ENCODE results near the gene MCF2L. TPM values are rescaled to one million over a fixed set of nuclear protein-coding genes. Genes with fewer than 3 reads are reported as not detected.

MCF2L gene
- total RNA-seq, 4 donors from 2014 or later: 18.3 to 52.6 (median 29.9) TPM

DNA sequence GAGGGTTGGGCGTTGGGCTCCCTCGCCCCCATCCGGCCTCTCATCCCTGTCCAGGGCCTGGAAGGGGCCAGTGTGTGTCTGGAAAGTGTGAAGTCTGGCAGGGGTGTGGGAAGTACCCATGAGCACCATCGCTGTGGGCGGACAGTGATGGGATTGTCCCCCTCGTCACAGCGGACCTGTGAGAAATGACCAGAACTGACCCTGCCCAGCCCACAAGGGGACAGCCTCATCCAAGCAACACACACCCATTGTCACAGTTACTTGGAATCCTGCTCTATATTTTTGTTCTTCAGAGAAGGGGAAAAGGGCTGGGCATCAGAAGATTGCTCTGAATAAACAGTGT, 18.6 kb downstream of the MCF2L start:
- H3K9me3 ChIP-seq: no peaks in the 10 kb centered on the region
- WGBS, 2 donors (ENCODE audit: low coverage in 1 of 2): 72 to 80% methylated on average over 1 to 2 of the region's 7 CpGs
- H3K27ac ChIP-seq: no peak overlapping the region
- no peaks in the 10 kb centered on the region for H3K36me3 ChIP-seq
- no peak for ATAC-seq
- TF ChIP-seq POLR2A (IDR thresholded peaks at IDR 0.05): no peak
- no peak for TF ChIP-seq EP300 (IDR thresholded peaks at IDR 0.05)
- no peak for TF ChIP-seq POLR2AphosphoS5 (IDR thresholded peaks at IDR 0.05)
- no peak overlapping the region for H3K4me3 ChIP-seq
- H3K4me1 ChIP-seq: no peaks in the 10 kb centered on the region
- peaks cover 7% of the 10 kb centered on the region for H3K27me3 ChIP-seq

DNA sequence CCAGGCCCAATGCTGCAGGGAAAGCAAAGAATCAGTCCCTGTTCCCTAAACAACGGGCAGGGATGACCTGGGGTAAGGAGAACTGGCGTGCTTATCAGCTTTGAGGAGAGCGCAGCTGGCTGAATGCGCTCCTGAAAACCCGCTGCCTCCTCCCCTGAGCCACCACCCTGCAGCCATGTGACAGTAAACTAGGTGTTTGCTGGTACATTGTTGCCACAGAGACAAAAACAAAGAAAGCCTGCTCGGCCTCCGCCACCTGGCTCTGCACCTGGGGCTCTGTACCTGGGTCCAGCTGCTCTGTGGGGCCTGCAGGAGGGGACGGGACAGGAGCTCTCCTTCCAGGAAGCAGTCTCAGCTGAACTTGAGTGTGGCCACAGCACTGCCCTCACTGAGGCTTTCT, 21.8 kb downstream of the MCF2L start:
- ATAC-seq: no peak
- Histone ChIP-seq H3K27me3 (peaks cover 31% of the 10 kb centered on the region), H3K27ac (no peak overlapping the region), H3K36me3 (no peaks in the 10 kb centered on the region), H3K9me3 (no peaks in the 10 kb centered on the region), H3K4me1 (no peaks in the 10 kb centered on the region), H3K4me3 (no peak overlapping the region)
- no CpG with 5 or more reads among the region's 8 CpGs for WGBS, 2 donors (ENCODE audit: low coverage in 1 of 2)
- TF ChIP-seq POLR2A (IDR thresholded peaks at IDR 0.05) (no peak), POLR2AphosphoS5 (IDR thresholded peaks at IDR 0.05) (no peak), EP300 (IDR thresholded peaks at IDR 0.05) (no peak)
- TF ChIP-seq, protein P1, sequence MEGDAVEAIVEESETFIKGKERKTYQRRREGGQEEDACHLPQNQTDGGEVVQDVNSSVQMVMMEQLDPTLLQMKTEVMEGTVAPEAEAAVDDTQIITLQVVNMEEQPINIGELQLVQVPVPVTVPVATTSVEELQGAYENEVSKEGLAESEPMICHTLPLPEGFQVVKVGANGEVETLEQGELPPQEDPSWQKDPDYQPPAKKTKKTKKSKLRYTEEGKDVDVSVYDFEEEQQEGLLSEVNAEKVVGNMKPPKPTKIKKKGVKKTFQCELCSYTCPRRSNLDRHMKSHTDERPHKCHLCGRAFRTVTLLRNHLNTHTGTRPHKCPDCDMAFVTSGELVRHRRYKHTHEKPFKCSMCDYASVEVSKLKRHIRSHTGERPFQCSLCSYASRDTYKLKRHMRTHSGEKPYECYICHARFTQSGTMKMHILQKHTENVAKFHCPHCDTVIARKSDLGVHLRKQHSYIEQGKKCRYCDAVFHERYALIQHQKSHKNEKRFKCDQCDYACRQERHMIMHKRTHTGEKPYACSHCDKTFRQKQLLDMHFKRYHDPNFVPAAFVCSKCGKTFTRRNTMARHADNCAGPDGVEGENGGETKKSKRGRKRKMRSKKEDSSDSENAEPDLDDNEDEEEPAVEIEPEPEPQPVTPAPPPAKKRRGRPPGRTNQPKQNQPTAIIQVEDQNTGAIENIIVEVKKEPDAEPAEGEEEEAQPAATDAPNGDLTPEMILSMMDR (IDR thresholded peaks at IDR 0.05): no peak

DNA sequence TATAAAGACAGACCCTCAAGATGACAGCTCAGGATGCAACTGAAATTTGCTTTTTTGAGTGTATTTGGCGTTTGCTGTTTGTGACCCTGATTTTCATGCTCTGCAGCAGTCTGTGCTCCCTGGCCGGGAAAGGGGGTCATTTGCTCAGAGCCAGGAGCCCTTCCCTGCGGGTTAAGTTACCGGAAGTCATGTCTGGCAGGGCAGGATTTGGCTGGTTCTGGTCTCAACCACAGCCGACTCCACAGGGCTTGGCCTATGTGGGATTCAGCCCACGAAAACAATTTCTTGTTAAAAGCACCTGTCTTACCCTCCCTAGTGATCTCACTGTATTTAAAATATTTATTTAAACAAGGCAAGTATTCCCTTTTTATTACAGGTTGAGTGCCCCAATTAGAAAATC, 22.6 kb downstream of the MCF2L start:
- peaks cover 25% of the 10 kb centered on the region for H3K27me3 ChIP-seq
- no peak for TF ChIP-seq POLR2A (IDR thresholded peaks at IDR 0.05)
- TF ChIP-seq POLR2AphosphoS5 (IDR thresholded peaks at IDR 0.05): no peak
- TF ChIP-seq EP300 (IDR thresholded peaks at IDR 0.05): no peak
- TF ChIP-seq, protein P1 (IDR thresholded peaks at IDR 0.05): no peak
- no peaks in the 10 kb centered on the region for H3K36me3 ChIP-seq
- H3K27ac ChIP-seq: no peak overlapping the region
- no peaks in the 10 kb centered on the region for H3K4me1 ChIP-seq
- no peak overlapping the region for H3K4me3 ChIP-seq
- no peak for ATAC-seq
- H3K9me3 ChIP-seq: no peaks in the 10 kb centered on the region
- 59 to 73% methylated on average over 4 of the region's 6 CpGs for WGBS, 2 donors (ENCODE audit: low coverage in 1 of 2)

DNA sequence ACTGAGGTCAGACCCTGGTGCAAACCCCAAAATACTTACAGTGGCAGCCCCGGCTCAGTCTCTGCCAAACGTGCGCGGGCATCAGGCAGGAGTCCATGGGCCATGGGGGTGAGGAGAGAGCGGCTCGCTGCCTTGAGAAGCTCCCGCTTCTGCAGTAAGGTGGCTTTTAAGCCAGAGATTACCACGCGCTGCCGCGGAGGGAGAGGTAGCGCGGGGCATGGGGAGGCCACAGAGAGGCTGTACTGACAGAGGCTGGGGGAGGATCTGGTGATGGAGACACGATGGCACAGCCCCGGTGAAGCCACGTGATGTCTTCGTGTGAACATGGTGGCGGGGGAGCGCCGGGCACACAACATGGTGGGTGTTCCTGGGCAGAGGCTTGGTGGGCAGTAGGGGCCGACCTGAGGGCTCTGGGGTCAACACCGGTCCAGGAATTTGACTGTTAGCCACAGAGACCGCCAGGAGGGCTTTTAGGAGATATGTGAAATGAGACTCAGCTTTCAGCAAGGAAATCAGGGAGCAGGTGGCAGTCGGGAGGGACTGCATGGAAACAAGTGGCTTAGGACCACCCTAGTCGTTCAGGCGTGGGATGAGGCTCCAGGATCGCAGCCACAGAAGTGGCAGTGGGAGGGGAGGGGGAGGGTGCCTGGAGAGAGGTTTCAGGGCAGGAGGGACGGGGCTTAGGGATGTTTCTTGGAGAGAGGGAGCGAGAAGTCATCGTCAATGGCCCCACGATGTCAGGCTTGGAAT, 24.1 kb downstream of the MCF2L start:
- no peaks in the 10 kb centered on the region for H3K4me1 ChIP-seq
- TF ChIP-seq POLR2A (IDR thresholded peaks at IDR 0.05): no peak
- TF ChIP-seq, protein P1 (IDR thresholded peaks at IDR 0.05): no peak
- no peak for TF ChIP-seq EP300 (IDR thresholded peaks at IDR 0.05)
- no peak overlapping the region for H3K27ac ChIP-seq
- H3K9me3 ChIP-seq: no peaks in the 10 kb centered on the region
- H3K36me3 ChIP-seq: no peaks in the 10 kb centered on the region
- H3K27me3 ChIP-seq: peaks cover 35% of the 10 kb centered on the region
- no peak for ATAC-seq
- 77 to 100% methylated on average over 3 to 22 of the region's 31 CpGs for WGBS, 2 donors (ENCODE audit: low coverage in 1 of 2)
- H3K4me3 ChIP-seq: no peak overlapping the region

DNA sequence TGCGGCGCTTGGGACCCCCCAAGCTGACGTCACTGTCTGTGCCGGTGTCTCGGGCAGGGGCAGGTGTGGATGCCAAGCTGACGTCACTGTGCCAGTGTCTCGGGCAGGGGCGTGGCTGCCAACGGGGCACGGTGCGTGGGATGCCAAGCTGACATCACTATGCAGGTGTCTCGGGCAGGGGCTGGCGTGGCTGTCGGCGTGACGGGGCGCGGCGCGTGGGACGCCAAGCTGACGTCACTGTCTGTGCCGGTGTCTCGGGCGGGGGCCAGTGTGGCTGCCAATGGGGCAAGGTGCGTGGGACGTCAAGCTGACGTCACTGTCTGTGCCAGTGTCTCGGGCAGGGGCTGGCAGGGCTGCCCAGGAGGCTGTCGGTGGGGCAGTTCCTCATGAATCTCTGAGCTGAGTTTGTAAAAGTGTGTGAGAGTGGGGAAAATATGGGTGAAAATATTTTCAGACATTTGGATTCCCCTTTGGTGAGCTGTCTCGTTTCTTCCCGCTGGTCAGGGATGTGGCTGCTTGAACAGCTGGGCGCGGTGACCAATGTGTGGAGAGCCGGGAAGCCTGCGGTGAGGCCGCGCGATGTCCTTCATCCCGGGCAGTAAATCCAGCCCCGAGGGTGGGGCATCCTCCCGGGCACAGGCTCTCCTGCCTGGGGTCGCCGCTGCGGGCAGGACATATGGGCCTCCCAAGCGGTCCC, 25.2 kb downstream of the MCF2L start:
- Histone ChIP-seq H3K27ac (no peak overlapping the region), H3K4me1 (no peaks in the 10 kb centered on the region), H3K36me3 (no peaks in the 10 kb centered on the region), H3K9me3 (no peaks in the 10 kb centered on the region), H3K27me3 (peaks cover 35% of the 10 kb centered on the region), H3K4me3 (no peak overlapping the region)
- no peak for ATAC-seq
- 57 to 92% methylated on average over 3 to 19 of the region's 46 CpGs for WGBS, 2 donors (ENCODE audit: low coverage in 1 of 2)
- TF ChIP-seq EP300 (IDR thresholded peaks at IDR 0.05) (no peak), POLR2AphosphoS5 (IDR thresholded peaks at IDR 0.05) (no peak)
